Frontal cortex (tissue), 4 donors: ENCODE data around the gene DLG1. TPM values are rescaled to one million over a fixed set of nuclear protein-coding genes. Genes with fewer than 3 reads are reported as not detected.
A peak's percentile ranks its signal among the peaks of the same experiment; 100 is the strongest.
"Not testable (repeated sequence)": the region's sequence is repeated elsewhere in the genome, so short reads cannot be mapped to it uniquely, and the experiment has no call there.

Experiments used
- DNase-seq, 2 donors: peaks; one replicate each; pipeline ENCODE4 v3.0.0; 2012; ENCODE audit warnings: low spot score in 2 of 2
- FAIRE-seq: peaks from 2 replicates; lab custom pipeline; 2012; peaks lifted over from hg19 to GRCh38; lab: Jason Lieb, UNC
- total RNA-seq: library from RNA; depleted of rRNA; stranded (reverse); fragments of >200 nt; gene quantifications from one replicate; pipeline ENCODE4 v1.2.3, GENCODE V29; 2014
- donor health status: control.
- donor health status: control.
- donor health status: control.

The DLG1 gene
- total RNA-seq, 1 donor from 2014 or later: 112 TPM

DNA sequence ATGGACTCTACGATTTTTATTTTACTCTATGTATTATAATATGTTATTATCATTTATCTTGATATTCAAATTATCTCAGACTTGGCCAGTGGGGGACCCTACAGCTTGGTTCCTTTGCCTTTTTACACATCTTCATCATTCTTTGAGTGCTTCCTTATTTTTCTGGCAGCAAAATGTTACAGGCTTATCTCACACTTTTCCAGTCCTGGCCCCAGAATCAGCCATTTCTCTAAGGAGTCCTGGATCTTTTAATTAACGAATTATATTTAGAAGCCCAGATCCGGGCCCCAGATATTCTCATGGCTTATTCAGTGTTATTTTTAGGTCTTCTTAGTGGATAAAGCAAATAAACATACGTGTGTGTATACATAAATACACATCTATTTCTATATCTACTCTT lies 236.0 kb downstream of the DLG1 start:
- DNase-seq: no peak
- FAIRE-seq: no peak

DNA sequence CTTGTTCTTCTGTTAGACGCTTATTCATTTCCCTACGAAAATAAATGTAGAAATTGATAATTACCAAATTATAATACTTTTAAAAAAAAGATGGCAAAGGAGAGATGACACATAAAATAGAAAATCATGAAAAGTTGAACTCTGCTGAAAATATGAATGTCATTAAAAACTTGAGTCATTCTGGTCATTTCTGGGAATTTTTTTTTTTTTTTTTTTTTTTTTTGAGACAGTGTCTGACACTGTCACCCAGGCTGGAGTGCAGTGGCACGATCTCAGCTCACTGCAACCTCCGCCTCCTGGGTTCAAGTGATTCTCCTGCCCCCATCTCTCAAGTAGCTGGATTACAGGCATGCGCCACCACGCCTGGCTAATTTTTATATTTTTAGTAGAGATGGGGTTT lies 246.8 kb downstream of the DLG1 start:
- not testable (repeated sequence) for DNase-seq, FAIRE-seq

DNA sequence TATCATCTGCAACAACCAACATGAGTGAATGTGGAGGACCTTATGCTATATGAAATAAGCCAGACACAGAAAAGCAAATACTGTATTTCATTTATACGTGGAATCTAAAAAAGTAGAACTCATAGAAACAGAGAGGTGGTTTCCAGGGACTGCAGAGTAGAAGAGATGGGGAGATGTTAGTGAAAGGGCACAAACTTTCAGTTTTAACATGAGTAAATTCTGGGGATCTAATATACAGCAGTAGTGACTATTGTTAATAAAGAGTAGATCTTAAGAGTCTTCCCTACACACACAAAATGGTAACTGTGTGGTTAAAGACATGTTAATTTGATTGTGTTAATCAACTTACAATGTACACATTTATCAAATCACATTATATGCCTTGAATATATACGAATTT lies 247.9 kb downstream of the DLG1 start:
- DNase-seq: no peak

DNA sequence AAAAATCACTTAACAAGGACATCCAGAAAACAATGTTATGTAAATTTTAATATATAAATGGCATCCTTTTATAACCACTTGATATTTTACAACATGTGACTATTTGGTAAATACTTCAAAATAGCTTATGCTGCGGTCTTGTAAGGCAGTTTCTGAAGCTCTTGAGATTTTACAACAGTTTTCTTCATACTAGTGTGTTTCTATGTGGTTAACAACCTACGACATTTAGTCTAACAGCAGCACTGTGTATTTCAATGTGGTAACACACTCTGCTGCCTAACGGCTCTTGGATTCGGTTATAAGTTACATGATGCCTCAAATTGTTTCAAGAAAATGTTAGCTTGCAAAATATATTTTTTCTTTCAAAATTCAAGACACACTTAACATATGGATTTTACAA lies 255.9 kb downstream of the DLG1 start:
- no peak for FAIRE-seq
- no peak for DNase-seq

More for the DNA sequence above, 247.9 kb downstream of the DLG1 start:
- FAIRE-seq: no peak

DNA sequence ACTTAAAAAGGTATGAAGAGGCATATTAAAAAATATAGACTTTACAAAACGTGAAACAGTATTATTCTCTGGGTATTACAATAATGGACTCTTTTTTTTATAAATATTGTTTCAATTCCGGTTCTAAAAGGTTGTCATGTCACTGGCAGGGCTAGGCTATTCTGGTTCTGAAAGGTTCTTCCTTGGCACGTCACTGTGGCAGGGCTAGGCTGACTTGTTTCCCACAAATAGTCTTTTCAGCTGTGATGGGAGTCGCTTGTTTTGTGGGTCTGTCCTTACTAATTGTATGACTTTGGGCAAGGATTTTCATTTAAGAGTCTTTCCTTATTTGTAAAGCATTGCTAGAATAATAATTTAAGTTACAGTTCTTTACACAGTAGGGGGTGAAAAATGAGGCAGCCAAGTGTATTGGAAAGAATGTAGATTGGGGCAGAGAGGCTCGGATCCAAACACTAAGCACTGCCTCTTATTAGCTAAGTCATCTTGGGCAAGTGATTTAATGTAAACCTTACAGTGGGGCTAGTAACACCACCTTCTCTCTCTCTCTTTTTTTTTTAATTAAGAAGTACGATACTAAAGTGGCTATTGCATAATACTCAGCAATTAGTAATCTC lies 256.4 kb downstream of the DLG1 start:
- FAIRE-seq (no peak), DNase-seq (no peak)

DNA sequence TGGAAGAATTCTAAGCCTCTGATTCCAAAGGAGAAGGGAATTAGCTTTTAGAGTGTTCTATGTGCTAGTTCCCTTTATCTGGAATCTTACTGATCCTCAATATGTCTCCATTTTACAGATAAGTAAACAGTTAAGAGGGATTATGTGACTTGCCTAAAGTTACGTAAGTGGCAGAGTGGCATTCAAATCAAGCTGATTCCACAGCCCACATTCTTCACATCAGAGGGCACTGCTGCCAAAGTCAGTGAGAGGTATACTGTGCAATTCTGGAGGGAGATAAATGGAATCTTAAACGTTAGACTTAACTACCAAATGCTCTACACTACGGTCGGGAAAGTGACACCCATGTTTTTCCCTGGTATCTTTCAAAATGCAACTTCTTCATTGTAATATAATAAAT lies 257.8 kb downstream of the DLG1 start:
- DNase-seq: no peak
- FAIRE-seq: no peak

DNA sequence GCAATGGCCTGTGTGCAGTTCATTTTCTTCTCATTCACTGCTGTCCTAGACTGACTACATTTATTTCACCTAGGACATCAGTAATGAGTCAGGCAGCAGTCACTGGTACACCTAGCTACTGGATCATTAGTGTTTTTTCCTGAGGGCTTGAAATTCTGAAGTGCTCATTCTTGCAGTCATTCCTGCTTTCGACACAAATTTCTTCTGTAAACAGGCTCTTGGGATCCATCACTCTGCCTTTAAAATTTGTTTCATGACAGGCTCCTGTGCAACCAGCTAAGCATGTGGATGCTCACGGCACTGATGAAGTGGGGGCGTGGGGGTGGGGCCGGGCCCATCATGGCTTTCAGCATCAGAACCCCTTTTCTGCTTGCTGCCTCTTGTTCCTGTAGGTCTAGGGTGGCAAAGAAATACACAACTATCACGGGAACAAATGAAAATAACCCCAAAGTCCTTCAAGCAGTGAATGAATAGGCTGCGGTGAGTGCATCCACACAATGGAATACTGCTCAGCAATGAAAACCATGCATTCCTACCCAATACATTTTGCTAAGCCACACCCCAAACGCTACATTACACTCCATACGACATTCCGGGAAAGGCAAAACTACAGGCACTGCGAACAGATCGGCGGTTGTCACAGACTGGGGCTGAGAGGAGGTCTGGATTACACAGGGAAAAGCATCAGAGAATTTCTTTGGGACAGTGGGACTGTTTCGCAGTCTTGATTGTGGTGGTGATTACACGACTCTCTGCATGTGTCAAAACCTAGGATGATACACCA lies 259.5 kb downstream of the DLG1 start:
- DNase-seq: no peak
- FAIRE-seq: no peak

DNA sequence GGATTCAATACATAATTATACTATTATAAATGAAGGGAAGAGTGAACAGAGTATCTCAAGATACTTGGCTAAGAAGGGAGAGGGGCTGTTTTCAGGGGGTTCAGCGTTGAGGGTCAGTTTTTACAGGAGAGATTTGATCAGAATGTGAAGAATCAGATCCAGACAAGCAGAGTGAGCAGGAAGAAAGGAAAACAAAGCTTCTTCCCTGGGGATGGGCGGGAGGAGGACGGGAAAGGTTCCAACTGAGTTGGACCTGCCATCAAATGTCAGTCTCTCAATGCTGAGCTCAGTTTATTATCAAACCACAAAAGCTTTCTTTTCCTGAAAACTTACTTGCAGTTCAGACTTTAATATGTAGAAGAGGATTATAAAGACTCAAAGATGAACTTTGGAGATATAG lies 262.8 kb downstream of the DLG1 start:
- DNase-seq (no peak), FAIRE-seq (no peak)

DNA sequence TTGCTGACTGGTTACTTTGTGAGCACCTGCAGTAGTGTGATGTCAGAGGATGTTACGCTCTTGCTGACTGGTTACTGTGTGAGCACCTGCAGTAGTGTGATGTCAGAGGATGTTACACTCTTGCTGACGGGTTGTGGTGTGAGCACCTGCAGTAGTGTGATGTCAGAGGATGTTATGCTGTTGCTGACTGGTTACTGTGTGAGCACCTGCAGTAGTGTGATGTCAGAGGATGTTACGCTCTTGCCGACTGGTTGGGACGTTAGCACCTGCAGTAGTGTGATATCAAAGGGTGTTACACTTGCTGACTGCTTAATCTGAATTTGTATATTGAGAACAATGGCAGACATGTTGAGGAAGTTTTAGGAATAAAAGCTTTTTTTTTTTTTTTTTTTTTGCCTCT lies 263.6 kb downstream of the DLG1 start:
- DNase-seq, FAIRE-seq: not testable (repeated sequence)

DNA sequence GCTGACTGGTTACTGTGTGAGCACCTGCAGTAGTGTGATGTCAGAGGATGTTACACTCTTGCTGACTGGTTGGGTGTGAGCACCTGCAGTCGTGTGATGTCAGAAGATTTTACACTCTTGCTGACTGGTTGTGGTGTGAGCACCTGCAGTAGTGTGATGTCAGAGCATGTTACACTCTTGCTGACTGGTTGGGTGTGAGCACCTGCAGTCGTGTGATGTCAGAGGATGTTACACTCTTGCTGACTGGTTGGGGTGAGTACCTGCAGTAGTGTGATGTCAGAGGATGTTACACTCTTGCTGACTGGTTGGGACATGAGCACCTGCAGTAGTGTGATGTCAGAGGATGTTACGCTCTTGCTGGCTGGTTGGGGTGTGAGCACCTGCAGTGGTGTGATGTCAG lies 264.6 kb downstream of the DLG1 start:
- not testable (repeated sequence) for FAIRE-seq, DNase-seq

DNA sequence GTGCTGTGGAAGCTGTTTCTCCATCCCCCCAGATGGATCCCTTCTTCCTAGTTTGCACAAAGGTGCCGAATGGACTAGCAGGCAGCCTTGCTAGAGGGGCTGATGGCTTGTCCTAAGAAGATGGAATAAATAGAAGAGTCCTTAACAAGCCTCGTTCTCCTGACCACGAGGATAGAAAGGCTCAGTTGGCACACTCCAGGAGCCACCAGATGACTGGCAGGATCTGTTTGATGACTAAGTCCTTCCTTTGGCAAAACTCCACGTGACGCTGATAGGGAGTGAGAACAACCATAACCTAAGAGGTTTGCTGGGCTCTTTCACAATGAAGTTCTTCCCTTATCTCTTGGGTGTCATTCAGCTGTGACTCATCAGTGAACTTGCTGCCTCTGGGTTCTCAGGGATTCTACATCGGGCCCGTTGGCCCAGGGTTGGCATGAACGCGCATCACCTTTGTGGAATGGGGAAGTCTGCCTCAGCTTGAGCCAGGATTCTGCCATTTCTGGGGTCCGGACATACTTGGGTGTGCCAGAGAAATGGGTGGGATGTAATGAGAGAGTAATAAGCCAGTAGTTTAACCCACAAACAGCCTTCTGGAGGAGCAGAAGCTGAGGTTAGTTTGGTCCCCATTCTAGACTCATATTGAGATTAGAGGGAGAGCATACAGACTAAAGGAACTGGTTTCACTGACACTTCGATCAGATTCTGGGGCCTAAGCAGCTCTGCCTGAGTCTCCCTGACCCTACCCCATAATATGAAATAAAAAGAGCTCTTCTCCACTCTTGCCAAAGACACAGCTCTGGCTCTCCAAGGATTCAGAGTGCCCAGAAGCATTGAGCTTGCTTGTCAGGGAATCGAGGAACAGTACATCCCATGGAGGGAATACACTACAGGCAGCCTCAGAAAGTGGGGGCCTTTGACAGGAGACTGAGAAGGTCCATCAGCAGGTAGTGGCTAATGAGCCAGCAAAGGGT lies 266.8 kb downstream of the DLG1 start:
- FAIRE-seq (no peak), DNase-seq (peak; percentile 31 to 55)

DNA sequence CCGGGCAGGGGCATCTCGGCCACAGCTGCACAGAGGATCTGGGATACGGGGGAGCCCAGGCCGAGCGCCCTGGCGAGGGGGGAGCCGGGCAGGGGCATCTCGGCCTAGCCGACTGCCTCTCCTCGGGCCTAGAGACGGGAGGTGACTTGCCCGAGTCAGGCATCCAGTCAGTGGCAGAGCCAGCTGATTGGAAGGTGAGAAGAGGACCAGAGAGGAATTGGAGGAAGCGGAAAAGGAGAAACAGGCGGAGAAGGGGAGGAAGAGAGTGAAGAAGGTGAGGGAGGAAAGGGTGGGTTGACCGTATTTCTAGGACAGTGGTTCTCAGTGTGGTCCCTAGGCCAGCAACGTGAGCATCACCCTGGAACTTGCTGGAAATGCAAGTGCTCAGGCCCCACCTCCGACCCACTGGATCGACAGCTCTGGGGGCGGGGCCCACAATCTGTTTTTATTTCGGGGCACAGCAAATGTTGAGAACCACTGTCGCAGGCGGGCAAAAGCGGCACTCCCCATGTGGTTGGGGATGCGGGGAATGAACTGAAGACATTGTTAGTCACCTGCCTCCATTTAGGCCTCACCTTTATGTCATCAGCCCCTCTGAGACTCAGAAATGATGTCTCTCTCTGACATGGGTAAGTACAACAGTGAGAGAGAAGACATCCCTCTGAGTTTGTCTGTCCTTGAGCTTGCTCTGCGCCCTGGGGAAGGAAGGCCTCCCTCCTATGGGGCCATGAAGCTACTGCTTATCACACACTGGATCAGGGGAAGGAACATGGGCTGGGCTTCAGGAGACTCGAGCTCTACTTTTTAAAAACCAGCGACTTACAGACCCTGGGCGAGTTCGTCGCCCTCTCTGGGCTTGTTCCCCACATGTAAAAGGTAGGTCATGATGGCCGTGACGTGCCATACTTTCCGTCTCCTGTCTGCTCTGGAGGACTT lies 267.8 kb downstream of the DLG1 start:
- DNase-seq: peak; percentile 16 to 37
- FAIRE-seq: no peak

DNA sequence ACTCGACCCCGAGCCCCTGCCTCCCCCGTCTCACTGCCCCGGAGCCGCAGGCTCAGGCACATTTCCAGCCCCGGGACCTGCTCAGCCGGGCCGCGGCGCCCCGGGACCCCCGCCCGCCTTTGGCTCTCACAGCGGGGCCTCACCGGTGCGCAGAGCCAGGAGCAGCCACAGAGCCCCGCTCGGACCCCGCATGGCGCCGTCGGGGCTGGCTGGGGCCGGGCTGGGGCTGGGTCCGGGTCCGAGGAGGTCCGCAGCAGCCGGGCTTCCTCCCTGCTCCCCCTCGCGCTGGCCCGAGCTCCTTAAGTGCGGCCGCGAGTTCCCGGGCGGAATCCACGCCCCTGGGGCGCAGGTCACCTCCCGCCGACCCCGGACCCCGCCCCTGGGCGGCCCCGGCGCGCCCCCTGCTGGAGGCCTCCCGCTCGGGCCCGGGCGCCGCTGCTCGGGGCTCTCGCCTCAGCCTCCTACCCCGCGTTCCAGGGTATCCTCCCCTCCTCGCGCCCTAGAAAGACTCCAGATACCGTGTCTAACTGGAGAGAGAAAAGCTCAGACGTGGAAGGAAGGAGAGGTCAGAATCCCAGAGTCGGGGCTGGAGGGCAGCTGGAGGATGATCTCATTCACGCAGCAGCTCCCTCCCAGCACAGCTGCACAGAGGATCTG lies 268.8 kb downstream of the DLG1 start, which contains the start of gene MELTF:
MELTF (minus strand) TSS at position 307 of the 657 bp plus-strand sequence; CDS start at position 192, 115 bp downstream.
- DNase-seq (peak; percentile 79 to 85), FAIRE-seq (no peak)

DNA sequence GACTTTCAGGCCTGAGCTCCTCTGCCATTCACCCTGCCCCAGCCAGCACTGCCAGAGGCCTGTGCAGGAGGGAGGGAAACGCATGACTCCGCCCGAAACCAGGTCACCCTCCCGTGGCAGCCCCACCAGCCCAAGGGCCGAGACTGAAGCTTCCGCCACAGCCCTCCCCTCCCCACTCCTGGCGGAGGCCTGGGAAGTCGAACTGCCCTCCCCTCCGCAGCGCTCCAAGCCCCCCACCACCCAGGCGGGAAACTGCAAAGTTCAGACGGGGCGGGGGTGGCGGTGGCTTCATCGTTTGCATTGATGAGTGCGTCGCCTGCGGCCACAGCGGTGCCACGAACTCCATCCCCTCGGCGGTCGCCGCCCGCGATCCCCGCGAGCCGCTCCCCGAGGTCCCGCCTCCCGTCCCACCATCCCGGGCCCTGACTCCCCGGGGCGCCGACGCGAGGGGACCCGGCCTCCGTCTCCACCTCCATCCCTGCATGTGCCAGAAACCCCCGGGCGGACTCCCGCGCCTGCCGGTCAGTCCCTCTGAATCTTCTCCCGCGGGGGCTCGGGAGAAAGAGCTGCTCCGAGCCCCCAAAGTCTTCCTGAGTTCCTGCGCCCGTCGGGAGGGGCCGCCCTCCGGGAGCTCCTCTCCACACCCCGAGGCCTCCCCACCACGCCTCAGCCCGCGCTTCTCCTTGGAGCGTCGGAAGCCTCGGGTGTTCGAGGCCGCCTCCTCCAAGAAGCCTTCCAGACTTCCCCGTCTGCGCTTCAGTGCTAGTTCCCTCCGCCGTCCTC lies 269.5 kb downstream of the DLG1 start:
- DNase-seq: peak; percentile 20 to 26
- FAIRE-seq: no peak

DNA sequence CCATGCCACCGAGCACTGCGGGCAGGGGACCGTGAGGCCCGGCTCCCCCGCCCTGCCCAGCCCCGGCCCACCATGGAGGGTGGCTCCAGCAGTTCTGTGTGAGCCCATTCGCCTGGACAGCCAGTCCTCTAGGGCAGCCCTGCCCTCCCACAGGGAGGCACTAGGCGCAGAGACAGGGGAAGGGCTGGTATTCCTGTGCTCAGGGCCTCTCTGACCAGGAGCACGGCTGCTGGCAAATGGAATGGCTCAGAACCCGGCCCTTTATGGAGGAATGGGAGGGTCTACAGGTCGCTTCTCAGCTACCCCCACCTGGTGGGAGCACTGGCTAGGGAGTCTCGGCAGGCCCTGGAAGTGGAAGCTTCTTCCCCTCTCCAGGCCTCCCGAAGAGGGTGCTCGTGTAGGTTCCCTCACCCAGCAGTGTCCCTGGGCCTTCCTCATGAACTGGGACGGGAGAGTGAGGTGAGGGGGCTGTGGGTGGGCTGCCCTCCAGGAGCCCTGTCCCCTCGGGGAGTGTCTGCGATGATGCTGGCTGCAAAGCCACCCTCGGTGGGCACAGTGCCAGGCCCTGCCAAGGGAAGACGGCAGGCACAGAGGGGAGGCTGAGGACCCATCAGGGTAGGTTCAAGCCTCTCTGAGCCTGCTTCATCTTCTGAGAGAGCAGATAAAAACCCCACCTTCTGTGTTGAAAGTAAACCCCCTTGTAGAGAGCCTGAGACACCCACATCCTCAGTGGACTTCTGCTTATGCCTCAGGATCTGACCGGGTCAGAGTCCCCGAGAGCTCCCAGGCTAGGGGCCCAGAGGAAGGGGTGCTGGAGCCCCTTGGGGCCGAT lies 270.3 kb downstream of the DLG1 start:
- no peak for FAIRE-seq
- DNase-seq: peak in 1 of 2 donors; percentile 39

DNA sequence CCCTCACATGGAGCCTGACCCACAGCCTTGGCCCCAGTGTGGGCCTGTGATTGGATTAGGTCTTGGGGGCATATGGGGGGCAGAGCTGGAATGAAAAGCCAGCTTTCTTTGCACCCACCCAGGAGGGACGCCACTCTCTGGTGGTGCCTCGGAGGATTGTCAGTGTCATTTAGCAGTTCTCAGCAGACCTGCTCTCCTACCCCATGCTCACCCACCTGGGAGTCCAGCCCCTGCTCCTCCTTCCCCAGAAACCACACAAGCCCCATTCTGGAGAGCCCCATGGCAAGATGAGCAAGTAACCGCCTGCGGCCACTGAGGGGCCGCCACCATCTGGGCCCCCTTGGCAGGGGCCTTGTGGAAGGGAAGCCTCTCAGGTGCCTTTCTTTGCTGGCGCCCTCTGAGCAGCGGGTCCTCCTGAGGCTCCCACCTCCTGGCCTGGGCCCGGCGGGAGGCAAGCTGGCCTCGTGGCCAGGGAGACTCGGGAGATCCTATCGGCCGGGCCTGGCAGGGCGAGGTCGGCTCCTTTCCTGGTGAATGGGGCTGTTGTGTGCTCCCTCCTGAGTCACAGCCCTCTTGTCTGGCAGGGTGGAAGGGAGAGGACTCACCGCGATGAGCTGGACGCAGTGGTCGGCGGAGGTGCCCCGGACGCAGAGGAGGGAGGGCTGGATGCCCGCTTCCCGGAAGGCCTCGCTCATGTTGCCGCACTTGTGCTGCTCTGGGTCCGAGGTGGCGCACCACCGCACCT lies 271.1 kb downstream of the DLG1 start:
- no peak for FAIRE-seq
- DNase-seq: peak; percentile 19 to 24
